Epithelial cell of proximal tubule (primary cell): ENCODE measurements around the gene CHST5. TPM values are rescaled to one million over a fixed set of nuclear protein-coding genes. Genes with fewer than 3 reads are reported as not detected.

Experiments used
- DNase-seq: peaks from one replicate; pipeline ENCODE4 v3.0.0-alpha.2; 2011; ENCODE audit warnings: low read depth
- H3K4me3 ChIP-seq: 2 replicates; pipeline ENCODE4 v1.5.1; 2011; ENCODE audit warnings: low read depth, mild to moderate bottlenecking, low read length
- CTCF ChIP-seq: conservative IDR thresholded peaks from 2 replicates; pipeline ENCODE4 v1.5.1; 2012; ENCODE audit warnings: low read depth, mild to moderate bottlenecking, low read length
- total RNA-seq: library from RNA; depleted of rRNA; stranded (reverse); fragments of >200 nt; gene quantifications from 2 replicates; pipeline ENCODE4 v1.2.3, GENCODE V29; 2015

Gene CHST5
- total RNA-seq = not detected in 2 replicates

GRCh38 chr16:75535901-75536300 lies at the start of gene CHST5:
CHST5 (minus strand) TSS chr16:75536108; CDS start chr16:75530384, 5,724 bp downstream.
- DNase-seq = no peak
- no peak within 1 kb of the TSS for H3K4me3 ChIP-seq
- TF ChIP-seq CTCF = no peak

GRCh38 chr16:75584108-75584507 lies 48.2 kb upstream of the CHST5 start:
- H3K4me3 ChIP-seq = no peak overlapping the region
- TF ChIP-seq CTCF = no peak
- no peak for DNase-seq

GRCh38 chr16:75579281-75579834 lies 43.5 kb upstream of the CHST5 start:
- DNase-seq = no peak
- no peak overlapping the region for H3K4me3 ChIP-seq
- no peak for TF ChIP-seq CTCF

GRCh38 chr16:75578725-75579124 lies 42.8 kb upstream of the CHST5 start:
- no peak for DNase-seq
- no peak for TF ChIP-seq CTCF
- no peak overlapping the region for H3K4me3 ChIP-seq

GRCh38 chr16:75578212-75578611 lies 42.3 kb upstream of the CHST5 start:
- H3K4me3 ChIP-seq = no peak overlapping the region
- no peak for TF ChIP-seq CTCF
- DNase-seq = no peak

GRCh38 chr16:75576384-75576811 lies 40.5 kb upstream of the CHST5 start:
- no peak for TF ChIP-seq CTCF
- no peak overlapping the region for H3K4me3 ChIP-seq
- no peak for DNase-seq

- no peak overlapping the region for H3K4me3 ChIP-seq
- no peak for TF ChIP-seq CTCF
- no peak for DNase-seq
These were observed 40.0 kb upstream of the CHST5 start for GRCh38 chr16:75575958-75576357.
